ENCODE results near the gene CDV3. TPM values are rescaled to one million over a fixed set of nuclear protein-coding genes. Genes with fewer than 3 reads are reported as not detected.

Gene CDV3
- total and polyA plus RNA-seq, 10 of the 15 experiments (the other 5 are each of a cell fraction or from before 2014, with no cell fraction given) = 42.3 to 466 (median 136) TPM

DNA sequence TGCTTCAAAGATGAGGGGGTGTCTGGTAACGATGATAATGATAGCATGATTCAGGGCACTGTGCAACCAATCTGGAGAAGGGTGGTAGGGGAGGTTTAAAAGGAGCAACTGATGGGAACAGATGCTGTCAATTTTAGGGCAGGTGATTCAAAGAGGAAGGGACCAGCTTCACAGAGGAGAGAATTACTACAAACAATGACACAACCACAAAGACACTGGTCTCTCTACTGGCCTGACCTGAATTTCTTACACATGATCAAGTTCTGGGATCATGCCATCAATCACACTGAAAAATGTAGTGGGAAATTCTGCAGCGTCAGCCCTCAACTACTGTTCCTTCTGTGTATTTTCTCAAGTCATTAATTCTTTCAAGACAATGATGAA, 2.6 kb upstream of the CDV3 start:
- Histone ChIP-seq H3K4me1 (ENCODE audit: control insufficient read depth, insufficient read depth, low read length) (peaks cover 29% of the 10 kb centered on the region), H3K4me3 (no peak overlapping the region), H4K20me1 (ENCODE audit: control insufficient read depth, insufficient read depth) (no peaks in the 10 kb centered on the region; the same call in 1 of the 2 replicates), H3K4me2 (ENCODE audit: control insufficient read depth, insufficient read depth) (no peak overlapping the region), H3K36me3 (ENCODE audit: control insufficient read depth in 2 of 2, insufficient read depth in 2 of 2, low read length in 1 of 2) (0 out of 4 replicates have a peak, but pooled peaks cover 0 to 2% of the 10 kb centered on the region in 2 experiments), H3K27ac (ENCODE audit: control insufficient read depth, insufficient read depth) (no peak overlapping the region), H3K9ac (ENCODE audit: control insufficient read depth, insufficient read depth, low read length) (no peak overlapping the region), H3K79me2 (ENCODE audit: control insufficient read depth, insufficient read depth, low read length) (peaks cover 25% of the 10 kb centered on the region), H3K27me3 (replicated peaks in 1 of 2; ENCODE audit: control insufficient read depth in 2 of 2, insufficient read depth in 2 of 2, low read length in 1 of 2) (no peaks in the 10 kb centered on the region), H2AFZ (ENCODE audit: control insufficient read depth, low read depth, low read length) (no peak overlapping the region), H3K9me3 (replicated peaks; ENCODE audit: control insufficient read depth, insufficient read depth, low read length) (no peaks in the 10 kb centered on the region)
- DNase-seq (ENCODE audit: low read depth, low spot score) (no peak), FAIRE-seq (no peak), ATAC-seq (no peak)
- ChIA-PET POLR2A (interaction anchor here (0.7 to 2.4 kb wide), 6 partner anchors 8 to 181 kb away, joined by 3 to 15 read pairs (median 5); no protein-coding TSS in a partner anchor), SMC1A (ENCODE audit: uncharacterized antibody, unreplicated experiment) (interaction anchor here (1.0 to 3.9 kb wide), 8 partner anchors 12 to 125 kb away, joined by 3 to 44 read pairs (median 16); no protein-coding TSS in a partner anchor), CTCF (interaction anchor here (1.4 to 2.9 kb wide), 3 partner anchors 23 to 103 kb away, joined by 3 to 12 read pairs (median 4); no protein-coding TSS in a partner anchor), RAD21 (ENCODE audit: unreplicated experiment) (interaction anchor here (0.8 to 10.3 kb wide), 5 partner anchors 9 to 122 kb away, joined by 3 to 137 read pairs (median 9); no protein-coding TSS in a partner anchor)
- intact Hi-C loops (cut with micrococcal nuclease; ENCODE audit: unreplicated experiment) (loop anchor here (10.0 kb wide), 1 partner anchor 846 kb away; the partner anchor contains the start of gene NPHP3), in situ Hi-C loops (cut with MboI) (loop anchor here (5.0 kb wide), 2 partner anchors 84 to 124 kb away; no protein-coding TSS in a partner anchor)
- no TSS peak for BruUV-seq (replicated peaks)
- 100% methylated on average over 2 of the region's 2 CpGs for WGBS (ENCODE audit: insufficient coverage, insufficient replicate concordance, low lambda C conversion rate, missing lambda C conversion rate)
- no peak for TF ChIP-seq CREB1 (IDR thresholded peaks at IDR 0.05; ENCODE audit: low read depth)
- TF ChIP-seq, protein P1, sequence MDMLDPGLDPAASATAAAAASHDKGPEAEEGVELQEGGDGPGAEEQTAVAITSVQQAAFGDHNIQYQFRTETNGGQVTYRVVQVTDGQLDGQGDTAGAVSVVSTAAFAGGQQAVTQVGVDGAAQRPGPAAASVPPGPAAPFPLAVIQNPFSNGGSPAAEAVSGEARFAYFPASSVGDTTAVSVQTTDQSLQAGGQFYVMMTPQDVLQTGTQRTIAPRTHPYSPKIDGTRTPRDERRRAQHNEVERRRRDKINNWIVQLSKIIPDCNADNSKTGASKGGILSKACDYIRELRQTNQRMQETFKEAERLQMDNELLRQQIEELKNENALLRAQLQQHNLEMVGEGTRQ (IDR thresholded peaks at IDR 0.05; ENCODE audit: borderline replicate concordance, low read depth, low read length) = no peak
- TF ChIP-seq SMAD5 (IDR thresholded peaks at IDR 0.05; ENCODE audit: low read depth) = no peak
- TF ChIP-seq, protein P2, sequence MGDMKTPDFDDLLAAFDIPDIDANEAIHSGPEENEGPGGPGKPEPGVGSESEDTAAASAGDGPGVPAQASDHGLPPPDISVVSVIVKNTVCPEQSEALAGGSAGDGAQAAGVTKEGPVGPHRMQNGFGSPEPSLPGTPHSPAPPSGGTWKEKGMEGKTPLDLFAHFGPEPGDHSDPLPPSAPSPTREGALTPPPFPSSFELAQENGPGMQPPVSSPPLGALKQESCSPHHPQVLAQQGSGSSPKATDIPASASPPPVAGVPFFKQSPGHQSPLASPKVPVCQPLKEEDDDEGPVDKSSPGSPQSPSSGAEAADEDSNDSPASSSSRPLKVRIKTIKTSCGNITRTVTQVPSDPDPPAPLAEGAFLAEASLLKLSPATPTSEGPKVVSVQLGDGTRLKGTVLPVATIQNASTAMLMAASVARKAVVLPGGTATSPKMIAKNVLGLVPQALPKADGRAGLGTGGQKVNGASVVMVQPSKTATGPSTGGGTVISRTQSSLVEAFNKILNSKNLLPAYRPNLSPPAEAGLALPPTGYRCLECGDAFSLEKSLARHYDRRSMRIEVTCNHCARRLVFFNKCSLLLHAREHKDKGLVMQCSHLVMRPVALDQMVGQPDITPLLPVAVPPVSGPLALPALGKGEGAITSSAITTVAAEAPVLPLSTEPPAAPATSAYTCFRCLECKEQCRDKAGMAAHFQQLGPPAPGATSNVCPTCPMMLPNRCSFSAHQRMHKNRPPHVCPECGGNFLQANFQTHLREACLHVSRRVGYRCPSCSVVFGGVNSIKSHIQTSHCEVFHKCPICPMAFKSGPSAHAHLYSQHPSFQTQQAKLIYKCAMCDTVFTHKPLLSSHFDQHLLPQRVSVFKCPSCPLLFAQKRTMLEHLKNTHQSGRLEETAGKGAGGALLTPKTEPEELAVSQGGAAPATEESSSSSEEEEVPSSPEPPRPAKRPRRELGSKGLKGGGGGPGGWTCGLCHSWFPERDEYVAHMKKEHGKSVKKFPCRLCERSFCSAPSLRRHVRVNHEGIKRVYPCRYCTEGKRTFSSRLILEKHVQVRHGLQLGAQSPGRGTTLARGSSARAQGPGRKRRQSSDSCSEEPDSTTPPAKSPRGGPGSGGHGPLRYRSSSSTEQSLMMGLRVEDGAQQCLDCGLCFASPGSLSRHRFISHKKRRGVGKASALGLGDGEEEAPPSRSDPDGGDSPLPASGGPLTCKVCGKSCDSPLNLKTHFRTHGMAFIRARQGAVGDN (IDR thresholded peaks at IDR 0.05) = no peak
- TF ChIP-seq BCL11A (IDR thresholded peaks at IDR 0.05; ENCODE audit: low read depth, low read length) = no peak
- TF ChIP-seq RCOR1 (conservative IDR thresholded peaks at IDR 0.05; ENCODE audit: low read depth, low read length) = no peak
- TF ChIP-seq HDAC6 (IDR thresholded peaks at IDR 0.05; ENCODE audit: unreplicated experiment) = no peak
- TF ChIP-seq, protein P3, sequence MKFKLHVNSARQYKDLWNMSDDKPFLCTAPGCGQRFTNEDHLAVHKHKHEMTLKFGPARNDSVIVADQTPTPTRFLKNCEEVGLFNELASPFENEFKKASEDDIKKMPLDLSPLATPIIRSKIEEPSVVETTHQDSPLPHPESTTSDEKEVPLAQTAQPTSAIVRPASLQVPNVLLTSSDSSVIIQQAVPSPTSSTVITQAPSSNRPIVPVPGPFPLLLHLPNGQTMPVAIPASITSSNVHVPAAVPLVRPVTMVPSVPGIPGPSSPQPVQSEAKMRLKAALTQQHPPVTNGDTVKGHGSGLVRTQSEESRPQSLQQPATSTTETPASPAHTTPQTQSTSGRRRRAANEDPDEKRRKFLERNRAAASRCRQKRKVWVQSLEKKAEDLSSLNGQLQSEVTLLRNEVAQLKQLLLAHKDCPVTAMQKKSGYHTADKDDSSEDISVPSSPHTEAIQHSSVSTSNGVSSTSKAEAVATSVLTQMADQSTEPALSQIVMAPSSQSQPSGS (IDR thresholded peaks at IDR 0.05; ENCODE audit: low read length) = no peak
- no peak for TF ChIP-seq YY1 (IDR thresholded peaks at IDR 0.05; ENCODE audit: low read depth, low read length)
- no peak for TF ChIP-seq NBN (IDR thresholded peaks at IDR 0.05)
- TF ChIP-seq EED (IDR thresholded peaks at IDR 0.05; ENCODE audit: low read depth) = no peak
- TF ChIP-seq, protein P4, sequence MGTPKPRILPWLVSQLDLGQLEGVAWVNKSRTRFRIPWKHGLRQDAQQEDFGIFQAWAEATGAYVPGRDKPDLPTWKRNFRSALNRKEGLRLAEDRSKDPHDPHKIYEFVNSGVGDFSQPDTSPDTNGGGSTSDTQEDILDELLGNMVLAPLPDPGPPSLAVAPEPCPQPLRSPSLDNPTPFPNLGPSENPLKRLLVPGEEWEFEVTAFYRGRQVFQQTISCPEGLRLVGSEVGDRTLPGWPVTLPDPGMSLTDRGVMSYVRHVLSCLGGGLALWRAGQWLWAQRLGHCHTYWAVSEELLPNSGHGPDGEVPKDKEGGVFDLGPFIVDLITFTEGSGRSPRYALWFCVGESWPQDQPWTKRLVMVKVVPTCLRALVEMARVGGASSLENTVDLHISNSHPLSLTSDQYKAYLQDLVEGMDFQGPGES (IDR thresholded peaks at IDR 0.05) = no peak
- TF ChIP-seq SUPT20H (IDR thresholded peaks at IDR 0.05; ENCODE audit: borderline replicate concordance, control insufficient read depth, low read depth, low read length) = no peak

Measured in GM12878 (cell line).